GM21737 (cell line): Measurements from ENCODE around the gene KCNC3.

ENCODE experiments used
- ATAC-seq: cut with Tn5 transposase; IDR thresholded peaks from one replicate; pipeline ENCODE4 v1.9.1; 2021; ENCODE audit warnings: mild to moderate bottlenecking, moderate library complexity; ENCODE audit not compliant: unreplicated experiment

The KCNC3 gene

GRCh38 chr19:50329146-50329925, at the start of gene KCNC3:
Gene KCNC3, minus strand, starts transcription at chr19:50329377. Its CDS starts 295 bp downstream, at chr19:50329082.
- ATAC-seq = peak; percentile 38

- no peak for ATAC-seq
These were observed 49.7 kb upstream of the KCNC3 start for GRCh38 chr19:50378863-50379236.

- ATAC-seq = no peak
These were observed 49.1 kb upstream of the KCNC3 start for GRCh38 chr19:50378169-50378862.

DNA sequence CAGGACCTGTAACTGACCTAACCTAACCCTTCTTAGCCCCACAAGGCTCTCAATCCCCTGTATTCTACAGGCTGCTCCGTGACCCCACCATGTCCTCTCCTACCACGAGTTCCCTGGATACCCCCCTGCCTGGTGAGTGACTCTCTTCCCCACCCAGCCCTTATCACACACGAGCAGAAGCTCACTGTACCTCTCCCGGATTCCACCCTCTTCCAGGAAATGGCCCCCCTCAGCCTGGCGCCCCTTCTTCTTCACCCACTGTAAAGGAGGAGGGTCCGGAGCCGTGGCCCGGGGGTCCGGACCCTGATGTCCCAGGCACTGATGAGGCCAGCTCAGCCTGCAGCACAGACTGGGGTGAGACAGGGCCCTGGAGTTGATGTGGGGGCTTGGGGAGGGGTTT, 48.3 kb upstream of the KCNC3 start:
- no peak for ATAC-seq

GRCh38 chr19:50377051-50377461, 47.9 kb upstream of the KCNC3 start:
- ATAC-seq = peak; percentile 13

GRCh38 chr19:50376166-50377050, 47.2 kb upstream of the KCNC3 start, which contains the start of gene NR1H2:
Gene NR1H2, plus strand, starts transcription at chr19:50376457. Its CDS starts 1,149 bp downstream, at chr19:50377606.
- peak; percentile 70 for ATAC-seq

GRCh38 chr19:50371914-50372475, 42.8 kb upstream of the KCNC3 start:
- ATAC-seq = no peak

GRCh38 chr19:50368649-50369570, 39.7 kb upstream of the KCNC3 start:
- ATAC-seq = peak; percentile 52

GRCh38 chr19:50365434-50366306, 36.5 kb upstream of the KCNC3 start, which contains the start of gene NAPSA:
Gene NAPSA, minus strand, starts transcription at chr19:50365639. Its CDS starts 18 bp downstream, at chr19:50365621.
- ATAC-seq = no peak

DNA sequence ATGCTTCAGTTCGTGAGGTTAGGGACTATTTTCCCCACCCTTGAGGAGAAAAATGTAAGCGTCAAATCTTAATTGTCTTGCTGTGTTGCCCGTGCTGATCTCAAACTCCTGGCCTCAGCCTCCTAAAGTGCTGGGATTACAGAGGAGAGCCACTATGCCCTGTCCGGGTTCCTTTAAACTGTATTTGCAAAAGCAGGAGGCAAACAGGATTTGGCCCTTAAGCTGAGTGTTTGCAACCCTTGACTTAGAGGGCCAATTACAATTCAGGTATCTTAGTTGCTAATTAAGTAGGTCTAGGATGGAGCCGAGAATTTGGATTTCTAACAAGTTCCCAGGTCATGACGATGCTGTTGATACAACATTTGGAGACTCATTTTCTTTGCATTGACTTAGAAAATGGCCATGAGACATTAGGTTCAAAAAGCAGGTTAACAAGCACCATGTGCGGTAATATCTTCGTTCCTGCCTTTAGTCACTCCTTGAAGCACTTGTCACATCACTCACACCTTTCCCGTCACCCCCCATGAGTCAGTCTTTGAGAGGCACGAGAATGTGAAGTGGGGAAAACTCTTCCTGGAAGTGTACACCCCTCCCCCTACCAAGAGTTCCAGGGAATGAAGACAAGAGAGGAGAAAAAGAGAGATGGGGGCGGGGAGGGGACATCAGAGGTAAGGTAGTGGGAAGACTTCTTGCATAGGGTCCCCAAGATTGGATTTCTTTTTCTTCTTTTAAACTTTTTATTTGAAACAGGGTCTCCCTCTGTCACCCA, 33.7 kb upstream of the KCNC3 start:
- no peak for ATAC-seq

- no peak for ATAC-seq
These were observed 32.8 kb upstream of the KCNC3 start for GRCh38 chr19:50362030-50362412.

DNA sequence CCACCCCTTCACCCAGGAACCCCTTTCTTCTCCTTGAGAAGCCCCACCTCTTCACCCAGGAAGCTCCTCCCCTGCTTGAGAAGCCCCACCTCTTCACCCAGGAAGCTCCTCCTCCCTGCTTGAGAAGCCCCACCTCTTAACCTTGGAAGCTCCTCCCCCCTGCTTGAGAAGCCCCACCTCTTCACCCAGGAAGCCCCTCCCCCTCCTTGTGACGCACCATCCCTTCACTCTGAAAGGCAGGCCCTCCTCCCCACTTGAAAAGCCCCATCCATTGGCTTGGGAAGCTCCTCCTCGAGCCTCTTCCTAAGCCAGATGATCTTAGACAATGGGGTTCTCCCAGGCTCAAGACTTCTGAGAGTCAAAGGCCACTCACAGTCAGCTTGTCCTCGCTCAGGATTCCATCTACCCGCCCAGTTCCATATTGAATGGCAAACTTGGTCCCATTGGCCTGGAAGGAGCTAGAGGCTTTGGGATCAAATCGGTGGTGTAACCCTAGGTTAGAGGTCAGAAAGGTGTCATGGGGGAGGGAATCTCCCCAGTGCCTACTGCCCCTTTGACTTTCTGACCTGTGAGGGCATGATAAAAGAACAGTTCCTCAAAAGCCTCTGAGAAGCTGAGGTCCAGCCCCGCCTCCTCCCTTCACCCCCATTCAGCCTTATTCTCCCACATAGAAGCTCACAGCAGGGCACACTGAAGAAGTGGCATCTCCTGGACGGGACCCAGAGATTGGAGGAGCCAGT, 32.3 kb upstream of the KCNC3 start:
- ATAC-seq = no peak

DNA sequence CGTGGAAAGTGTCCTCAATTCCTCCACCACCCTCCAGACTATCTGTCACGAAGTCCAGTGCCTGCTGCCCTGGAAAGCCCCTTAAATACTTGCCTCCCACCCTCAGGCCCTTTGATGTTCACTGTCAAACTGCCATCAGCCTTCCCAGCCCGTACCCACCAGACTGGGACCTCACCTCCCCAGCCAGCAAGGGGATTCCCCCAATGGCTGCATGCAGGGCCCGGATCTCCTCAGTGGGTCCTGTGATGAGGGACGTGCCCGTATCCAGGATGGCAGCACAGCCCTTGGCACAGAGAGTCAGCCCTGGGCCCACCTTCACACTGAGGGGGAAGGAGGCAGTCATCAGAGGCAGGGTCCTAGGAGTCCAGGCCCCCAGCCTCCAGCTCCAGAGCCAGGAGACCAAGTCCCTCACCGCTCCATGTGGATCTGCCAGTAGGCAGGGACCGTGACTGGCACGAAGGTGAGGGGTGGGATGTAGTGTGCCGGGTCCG, 30.2 kb upstream of the KCNC3 start:
- no peak for ATAC-seq

DNA sequence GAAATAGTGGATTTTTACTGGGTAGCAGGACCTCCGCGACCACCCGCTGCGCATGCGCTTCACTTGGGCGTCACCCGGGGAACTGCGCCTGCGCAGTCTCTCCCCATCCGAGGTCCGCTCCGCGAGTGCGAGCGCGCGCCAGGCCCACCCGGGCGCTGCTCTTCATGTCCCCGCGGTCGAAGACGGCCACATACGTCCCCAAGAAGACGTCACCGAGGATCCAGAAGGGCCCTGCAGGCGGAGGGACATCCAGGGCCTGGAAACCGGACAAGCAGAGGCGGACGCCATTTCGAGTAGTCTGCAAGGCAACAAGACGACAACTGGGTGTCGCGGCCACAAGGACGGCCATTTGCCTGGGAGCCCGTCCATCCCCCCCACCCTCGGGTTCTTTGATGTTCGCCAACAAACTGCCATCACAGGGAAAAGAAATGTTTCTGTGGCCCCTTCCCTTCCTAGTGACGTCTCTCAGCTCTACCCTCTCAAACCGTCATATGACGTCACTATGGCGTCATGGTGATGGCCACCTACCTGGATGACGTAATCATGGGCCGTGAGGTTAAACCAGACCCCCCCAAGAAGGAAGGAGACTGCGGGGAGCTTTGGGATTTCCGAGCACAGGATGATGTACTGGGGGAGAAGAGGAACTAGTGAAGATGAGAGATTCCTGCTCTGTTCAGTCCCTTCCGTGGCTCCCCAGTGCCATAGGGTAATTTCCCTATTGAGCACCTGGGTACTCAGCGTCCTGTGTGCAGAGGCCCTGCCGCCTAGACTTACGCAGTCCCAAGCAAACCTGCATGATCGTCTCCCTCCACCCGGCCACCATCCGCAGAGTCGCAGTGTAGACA, 29.5 kb upstream of the KCNC3 start:
- ATAC-seq = no peak

DNA sequence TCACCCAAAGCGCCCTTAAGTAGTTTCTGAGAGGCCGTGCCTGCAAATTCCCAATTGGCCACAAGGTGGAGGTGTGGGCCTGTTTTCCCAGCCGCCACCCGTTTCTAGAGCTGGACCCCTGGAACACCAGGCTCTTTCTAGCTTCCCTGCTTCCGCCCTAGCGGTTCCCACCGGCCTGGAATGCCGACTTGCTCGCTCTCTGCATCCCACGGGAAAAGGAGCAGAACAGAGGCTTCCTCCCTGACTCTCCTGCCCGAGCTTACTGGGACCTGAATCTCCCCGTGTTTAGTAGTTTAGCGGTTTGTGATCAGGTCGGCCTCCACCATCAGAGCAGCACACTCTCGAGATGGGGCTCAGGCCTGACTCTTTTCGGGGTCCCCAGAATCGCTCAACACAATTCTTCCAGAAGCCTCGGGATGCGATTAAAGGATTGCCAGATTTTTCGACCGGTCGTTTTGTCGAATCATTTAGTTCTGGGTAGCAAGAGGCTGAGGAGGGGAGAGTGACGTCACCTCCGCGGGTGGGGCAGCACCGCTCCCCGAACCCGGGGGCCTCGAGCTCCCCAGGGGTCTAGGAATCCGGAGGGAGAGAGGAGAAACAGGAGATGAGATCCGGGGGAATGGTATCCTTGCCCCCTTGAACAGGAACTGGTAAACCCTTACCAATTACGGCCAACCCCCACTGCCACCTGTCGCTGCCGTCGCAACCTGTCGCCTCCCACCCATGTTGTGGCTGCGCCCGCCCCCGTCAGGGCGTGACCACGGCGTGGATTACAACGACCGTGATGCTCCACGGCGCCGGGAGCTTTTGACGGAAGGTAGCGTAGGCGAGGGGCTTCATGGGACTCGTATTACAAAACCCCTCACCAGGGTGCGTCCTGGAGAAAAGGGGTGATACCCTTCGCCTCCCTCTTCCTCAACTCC, 28.3 kb upstream of the KCNC3 start:
- peak; percentile 48 for ATAC-seq
